CD4-positive, alpha-beta T cell (primary cell): ENCODE measurements around the gene CSDE1. TPM values are rescaled to one million over a fixed set of nuclear protein-coding genes. Genes with fewer than 3 reads are reported as not detected.
A peak's percentile ranks its signal among the peaks of the same experiment; 100 is the strongest.

Experiments
- ATAC-seq: fragments of 200-7000 bp; cut with Tn5 transposase; one replicate; pipeline ENCODE4 v1.10.0; 2022; ENCODE audit warnings: mild to moderate bottlenecking; ENCODE audit not compliant: poor library complexity
- CTCF ChIA-PET: fragments of 350-600 bp; sonication (Branson Sonifier 250); formaldehyde crosslinking; loops from one replicate; lab custom pipeline; 2021; ENCODE audit warnings: antibody characterized with exemption, inconsistent platforms; lab: Charles Lee
- POLR2A ChIA-PET: fragments of 350-600 bp; sonication (Branson Sonifier 250); formaldehyde crosslinking; loops from one replicate; lab custom pipeline; 2021; ENCODE audit warnings: antibody characterized with exemption, inconsistent platforms; lab: Charles Lee
- DNase-seq, 14 experiments: peaks; one replicate each; pipeline ENCODE4 v3.0.0-alpha.2; 2013 to 2020; ENCODE audit warnings: mixed read lengths in 2 of 14
- H3K27ac ChIP-seq, 2 donors: one replicate each; pipeline versions ENCODE4 v1.5.1 to v1.7.0; 2013; ENCODE audit warnings: low read length in 2 of 2, low read depth in 1 of 2, mild to moderate bottlenecking in 1 of 2
- H3K27me3 ChIP-seq, 2 experiments: 1 replicate in 1 of 2; 2 replicates in 1 of 2; pipeline versions ENCODE4 v1.6.1 to v1.7.0; 2013; ENCODE audit warnings: low read length in 2 of 2, control low read depth in 1 of 2, mild to moderate bottlenecking in 1 of 2, moderate library complexity in 1 of 2; ENCODE audit not compliant: insufficient read depth in 2 of 2, control insufficient read depth in 1 of 2
- H3K36me3 ChIP-seq: one replicate; pipeline ENCODE4 v1.6.1; 2013; ENCODE audit warnings: low read length, control low read depth; ENCODE audit not compliant: insufficient read depth
- H3K4me1 ChIP-seq: one replicate; pipeline ENCODE4 v1.6.1; 2013; ENCODE audit warnings: low read length, control low read depth; ENCODE audit not compliant: insufficient read depth
- H3K4me3 ChIP-seq: one replicate; pipeline ENCODE4 v1.5.1; 2013; ENCODE audit warnings: mild to moderate bottlenecking, low read length, moderate library complexity
- H3K9me3 ChIP-seq, 2 experiments: 1 replicate in 1 of 2; 2 replicates in 1 of 2; pipeline versions ENCODE4 v1.6.1 to v1.7.0; 2013; ENCODE audit warnings: low read length in 2 of 2, mild to moderate bottlenecking in 2 of 2, control low read depth in 1 of 2, moderate library complexity in 1 of 2; ENCODE audit not compliant: control insufficient read depth in 1 of 2, insufficient read depth in 1 of 2
- H3K27ac Mint-ChIP-seq: one replicate; pipeline ENCODE4 v1.8.0; 2020; ENCODE audit warnings: mixed read lengths
- H3K27me3 Mint-ChIP-seq: one replicate; pipeline ENCODE4 v1.8.0; 2021; ENCODE audit warnings: mixed read lengths
- H3K36me3 Mint-ChIP-seq: one replicate; pipeline ENCODE4 v1.8.0; 2021; ENCODE audit warnings: low read depth, mixed read lengths
- H3K4me1 Mint-ChIP-seq: one replicate; pipeline ENCODE4 v1.8.0; 2021; ENCODE audit warnings: low read depth, mixed read lengths
- H3K4me3 Mint-ChIP-seq: one replicate; pipeline ENCODE4 v1.8.0; 2020; ENCODE audit warnings: mild to moderate bottlenecking, mixed read lengths
- H3K9me3 Mint-ChIP-seq: one replicate; pipeline ENCODE4 v1.8.0; 2020; ENCODE audit warnings: mixed read lengths
- CTCF ChIP-seq: fragments of 200-600 bp; IDR thresholded peaks from one replicate; pipeline ENCODE4 v1.8.0; 2022; ENCODE audit warnings: antibody characterized with exemption, mild to moderate bottlenecking
- intact Hi-C, 2 experiments: fragments of 100-400 bp; cut with DNase I in 1 of 2; cut with micrococcal nuclease in 1 of 2; formaldehyde crosslinking; loops; one replicate each; pipeline versions ENCODE4 v1.15.1 to v1.9.0; 2023 to 2025; cut with DNase I, micrococcal nuclease
- total RNA-seq, 174 experiments: library from RNA in 2 of 174; stranded (reverse) in 2 of 174; gene quantifications; one replicate each; pipeline ENCODE4 v1.2.3 and lab custom pipeline; 2021 to 2026

The CSDE1 gene
- total RNA-seq, 2 experiments from 2014 or later: 725 to 731 TPM

GRCh38 chr1:114758256-114758832, 560 bp upstream of the CSDE1 start:
- H3K27me3 Mint-ChIP-seq: no peaks in the 10 kb centered on the region
- peak overlapping the region; percentile 84 for H3K4me3 ChIP-seq
- ChIA-PET CTCF (no interaction called here), POLR2A (interaction anchor here (0.9 to 3.8 kb wide), 12 partner anchors 11 to 1802 kb away, joined by 3 to 39 read pairs (median 6); partner anchors contain the start of genes AP4B1, BCAS2, DCLRE1B and NRAS)
- intact Hi-C loops: loop anchor here (1.0 to 10.0 kb wide), 6 partner anchors 22 to 944 kb away; partner anchors contain the start of genes TRIM33 (in 2 of the 2), DENND2C (in 1 of the 2), RSBN1 (in 1 of the 2) and SIKE1 (in 1 of the 2)
- no peaks in the 10 kb centered on the region for H3K27me3 ChIP-seq
- H3K27ac ChIP-seq: peak overlapping the region; percentile 99 to 100
- H3K4me3 Mint-ChIP-seq: peak overlapping the region; percentile 99
- no peak for TF ChIP-seq CTCF
- H3K4me1 ChIP-seq: peaks cover 25% of the 10 kb centered on the region
- H3K27ac Mint-ChIP-seq: peak overlapping the region; percentile 98
- ATAC-seq: no peak
- H3K36me3 ChIP-seq: no peaks in the 10 kb centered on the region
- no peak for DNase-seq
- H3K4me1 Mint-ChIP-seq: peaks cover 52% of the 10 kb centered on the region
- H3K36me3 Mint-ChIP-seq: peaks cover 33% of the 10 kb centered on the region
- peaks cover 3% of the 10 kb centered on the region for H3K9me3 Mint-ChIP-seq
- no peaks in the 10 kb centered on the region for H3K9me3 ChIP-seq

- Mint-ChIP-seq H3K4me3 (peak overlapping the region; percentile 99), H3K27me3 (no peaks in the 10 kb centered on the region), H3K4me1 (peaks cover 65% of the 10 kb centered on the region), H3K9me3 (peaks cover 2% of the 10 kb centered on the region), H3K27ac (peak overlapping the region; percentile 98), H3K36me3 (peaks cover 33% of the 10 kb centered on the region)
- H3K9me3 ChIP-seq: no peaks in the 10 kb centered on the region
- H3K4me3 ChIP-seq: peak overlapping the region; percentile 84
- no peaks in the 10 kb centered on the region for H3K27me3 ChIP-seq
- intact Hi-C loops: loop anchor here (1.0 to 10.0 kb wide), 7 partner anchors 23 to 942 kb away; partner anchors contain the start of genes NRAS (in 2 of the 2), BCAS2 (in 1 of the 2), DENND2C (in 1 of the 2) and RSBN1 (in 1 of the 2)
- POLR2A ChIA-PET: interaction anchor here (0.5 to 3.8 kb wide), 16 partner anchors 10 to 1801 kb away, joined by 3 to 39 read pairs (median 4); partner anchors contain the start of genes AP4B1, BCAS2, DCLRE1B and DENND2C
- ATAC-seq (no peak), DNase-seq (peak in 2 of 14 experiments; percentile 50 to 56)
- H3K4me1 ChIP-seq: peaks cover 29% of the 10 kb centered on the region
- CTCF ChIA-PET: interaction anchor here (1.4 kb wide), 1 partner anchor 24 kb away, joined by 5 read pairs; the partner anchor contains the start of gene SIKE1
- peak overlapping the region; percentile 99 to 100 for H3K27ac ChIP-seq
- no peaks in the 10 kb centered on the region for H3K36me3 ChIP-seq
- TF ChIP-seq CTCF: no peak
These were observed 782 bp downstream of the CSDE1 start for GRCh38 chr1:114756949-114757454.

GRCh38 chr1:114756009-114756892, 1.5 kb downstream of the CSDE1 start:
- H3K4me1 Mint-ChIP-seq: peaks cover 72% of the 10 kb centered on the region
- ChIA-PET POLR2A (interaction anchor here (0.7 to 3.8 kb wide), 6 partner anchors 9 to 40 kb away, joined by 3 to 39 read pairs (median 8); partner anchors contain the start of genes NRAS and SIKE1), CTCF (interaction anchor here (1.4 kb wide), 1 partner anchor 24 kb away, joined by 5 read pairs; the partner anchor contains the start of gene SIKE1)
- TF ChIP-seq CTCF: no peak
- H3K9me3 Mint-ChIP-seq: peaks cover 2% of the 10 kb centered on the region
- Histone ChIP-seq H3K4me1 (peaks cover 34% of the 10 kb centered on the region), H3K36me3 (no peaks in the 10 kb centered on the region), H3K27me3 (no peaks in the 10 kb centered on the region), H3K4me3 (peak overlapping the region; percentile 84), H3K27ac (peak overlapping the region; percentile 99 to 100), H3K9me3 (no peaks in the 10 kb centered on the region)
- intact Hi-C loops: loop anchor here in 1 of 2 experiments (2.0 to 10.0 kb wide), 4 partner anchors 39 to 941 kb away; partner anchors contain the start of genes DENND2C, NRAS and RSBN1
- H3K27ac Mint-ChIP-seq: peak overlapping the region; percentile 98
- H3K4me3 Mint-ChIP-seq: peak overlapping the region; percentile 99
- H3K36me3 Mint-ChIP-seq: peaks cover 40% of the 10 kb centered on the region
- ATAC-seq (no peak), DNase-seq (peak in 2 of 14 experiments; percentile 17 to 55)
- H3K27me3 Mint-ChIP-seq: no peaks in the 10 kb centered on the region
